WTC11 (cell line): ENCODE measurements around the gene UCK2.

ENCODE experiments used
- CREB1 ChIP-seq: sonication (generic); formaldehyde crosslinking; IDR thresholded peaks from 2 replicates; pipeline ENCODE4 v1.8.0; 2023; ENCODE audit warnings: mild to moderate bottlenecking, missing genetic modification reagents
- ESRRA ChIP-seq: sonication (generic); formaldehyde crosslinking; IDR thresholded peaks from 2 replicates; pipeline ENCODE4 v1.8.1; 2022; ENCODE audit warnings: mild to moderate bottlenecking, missing genetic modification reagents, borderline replicate concordance
- ETV6 ChIP-seq: sonication (generic); formaldehyde crosslinking; IDR thresholded peaks from 2 replicates; pipeline ENCODE4 v1.8.1; 2022; ENCODE audit warnings: mild to moderate bottlenecking, missing genetic modification reagents
- NFYB ChIP-seq: sonication (generic); formaldehyde crosslinking; conservative IDR thresholded peaks from 2 replicates; pipeline ENCODE4 v1.8.0; 2022; ENCODE audit warnings: low read depth, missing genetic modification reagents

DNA sequence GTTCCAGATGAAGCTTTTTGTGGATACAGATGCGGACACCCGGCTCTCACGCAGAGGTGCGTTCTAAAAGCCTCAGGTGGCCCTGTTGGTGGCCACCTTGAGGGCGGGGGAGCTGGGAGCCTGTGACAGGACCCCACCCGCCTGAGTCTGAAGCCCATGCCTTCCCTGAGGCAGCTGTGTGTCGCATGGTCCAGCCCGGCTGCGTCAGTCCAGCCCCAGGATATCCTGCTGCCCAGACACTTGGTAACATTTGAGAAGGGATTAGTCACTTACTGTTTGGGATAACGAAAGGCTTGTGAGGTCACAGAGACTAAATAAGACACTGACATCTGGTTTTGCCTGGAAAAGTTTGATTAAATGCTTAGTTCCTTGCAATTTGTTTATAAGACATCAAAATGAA is 68.9 kb downstream of the UCK2 start:
- no peak for TF ChIP-seq ETV6 (CRISPR knock-in tag)
- TF ChIP-seq CREB1 (CRISPR knock-in tag) = no peak
- TF ChIP-seq ESRRA (CRISPR knock-in tag) = no peak
- TF ChIP-seq NFYB (CRISPR knock-in tag) = no peak
